DND-41 (cell line): ENCODE data around the gene NAA60.

Source experiments
- ATAC-seq: fragments of 200-7000 bp; cut with Tn5 transposase; 3 replicates; pipeline ENCODE4 v1.9.1; 2021; ENCODE audit warnings: low read depth; ENCODE audit not compliant: insufficient read depth
- DNase-seq: peaks from one replicate; pipeline ENCODE4 v3.0.0-alpha.2; 2020
- H2AFZ ChIP-seq: 2 replicates; pipeline ENCODE4 v1.6.0; 2012; ENCODE audit warnings: low read depth, low read length
- H3K27ac ChIP-seq: 2 replicates; pipeline ENCODE4 v1.5.1; 2012; ENCODE audit warnings: low read length, inconsistent platforms
- H3K27me3 ChIP-seq: fragments of 200-600 bp; sonication (generic); 2 replicates; pipeline ENCODE4 v1.6.0; 2012; ENCODE audit warnings: low read length, mild to moderate bottlenecking, inconsistent platforms; ENCODE audit not compliant: insufficient read depth, poor library complexity
- H3K36me3 ChIP-seq: 2 replicates; pipeline ENCODE4 v1.5.1; 2012; ENCODE audit warnings: low read length, inconsistent platforms; ENCODE audit not compliant: insufficient read depth
- H3K4me1 ChIP-seq: 2 replicates; pipeline ENCODE4 v1.5.1; 2012; ENCODE audit warnings: mild to moderate bottlenecking, low read length; ENCODE audit not compliant: insufficient read depth
- H3K4me2 ChIP-seq: 2 replicates; pipeline ENCODE4 v1.6.0; 2012; ENCODE audit warnings: mild to moderate bottlenecking, moderate library complexity, low read length, inconsistent platforms; ENCODE audit not compliant: insufficient read depth
- H3K4me3 ChIP-seq, 2 experiments: fragments of 200-600 bp in 1 of 2; shearing (Covaris generic) in 1 of 2; 2 replicates each; pipeline ENCODE4 v1.5.1; 2012 to 2016; ENCODE audit warnings: inconsistent platforms in 2 of 2, low read length in 2 of 2, mild to moderate bottlenecking in 2 of 2, low read depth in 1 of 2, moderate library complexity in 1 of 2
- H3K79me2 ChIP-seq: 2 replicates; pipeline ENCODE4 v1.6.0; 2012; ENCODE audit warnings: low read length, inconsistent platforms; ENCODE audit not compliant: insufficient read depth
- H3K9ac ChIP-seq: 2 replicates; pipeline ENCODE4 v1.6.0; 2012; ENCODE audit warnings: low read depth, mild to moderate bottlenecking, inconsistent platforms, low read length, moderate library complexity
- H3K9me3 ChIP-seq: 2 replicates; pipeline ENCODE4 v1.5.1; 2012; ENCODE audit warnings: low read length, moderate library complexity, mild to moderate bottlenecking, inconsistent platforms; ENCODE audit not compliant: insufficient read depth, severe bottlenecking
- H4K20me1 ChIP-seq: 2 replicates; pipeline ENCODE4 v1.6.0; 2012; ENCODE audit warnings: low read length; ENCODE audit not compliant: insufficient read depth
- EZH2 ChIP-seq: IDR thresholded peaks from 3 replicates; pipeline ENCODE4 v1.6.1; 2012; ENCODE audit warnings: borderline replicate concordance, low read depth, mild to moderate bottlenecking, moderate library complexity, low read length, inconsistent platforms; ENCODE audit not compliant: severe bottlenecking
- TF ChIP-seq, protein P1 (sequence below): IDR thresholded peaks from 2 replicates; pipeline ENCODE4 v1.5.1; 2012; ENCODE audit warnings: borderline replicate concordance, low read length, moderate library complexity, mild to moderate bottlenecking; ENCODE audit not compliant: poor library complexity, severe bottlenecking; ENCODE audit errors: extremely low read depth

Gene NAA60

DNA sequence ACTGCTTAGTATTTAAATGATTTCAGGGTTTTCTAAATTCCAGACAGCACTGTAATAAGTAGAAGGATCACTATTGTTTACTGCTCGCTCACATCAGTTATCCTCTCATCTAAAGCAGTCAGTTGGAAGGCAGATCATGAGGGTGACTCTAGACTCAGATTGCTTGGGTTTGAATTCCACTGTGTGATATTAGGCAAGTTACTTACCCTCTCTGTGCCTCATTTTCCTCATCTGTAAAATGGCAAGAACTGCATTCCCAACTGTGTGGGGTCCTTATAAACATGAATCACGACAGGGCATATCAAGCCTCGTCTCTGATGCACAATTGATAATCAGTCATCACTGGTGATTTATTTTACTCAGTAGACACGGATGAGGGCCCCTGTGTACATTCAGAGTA lies 72.4 kb downstream of the NAA60 start:
- Histone ChIP-seq H3K4me3 (no peak overlapping the region), H3K4me1 (no peaks in the 10 kb centered on the region), H3K27me3 (no peaks in the 10 kb centered on the region), H3K9me3 (no peaks in the 10 kb centered on the region), H4K20me1 (0 out of 2 replicates have a peak, but pooled peaks cover 2% of the 10 kb centered on the region), H3K27ac (no peak overlapping the region), H2AFZ (no peak overlapping the region), H3K4me2 (no peak overlapping the region), H3K79me2 (no peaks in the 10 kb centered on the region), H3K36me3 (peaks cover 55% of the 10 kb centered on the region), H3K9ac (no peak overlapping the region)
- TF ChIP-seq, protein P1, sequence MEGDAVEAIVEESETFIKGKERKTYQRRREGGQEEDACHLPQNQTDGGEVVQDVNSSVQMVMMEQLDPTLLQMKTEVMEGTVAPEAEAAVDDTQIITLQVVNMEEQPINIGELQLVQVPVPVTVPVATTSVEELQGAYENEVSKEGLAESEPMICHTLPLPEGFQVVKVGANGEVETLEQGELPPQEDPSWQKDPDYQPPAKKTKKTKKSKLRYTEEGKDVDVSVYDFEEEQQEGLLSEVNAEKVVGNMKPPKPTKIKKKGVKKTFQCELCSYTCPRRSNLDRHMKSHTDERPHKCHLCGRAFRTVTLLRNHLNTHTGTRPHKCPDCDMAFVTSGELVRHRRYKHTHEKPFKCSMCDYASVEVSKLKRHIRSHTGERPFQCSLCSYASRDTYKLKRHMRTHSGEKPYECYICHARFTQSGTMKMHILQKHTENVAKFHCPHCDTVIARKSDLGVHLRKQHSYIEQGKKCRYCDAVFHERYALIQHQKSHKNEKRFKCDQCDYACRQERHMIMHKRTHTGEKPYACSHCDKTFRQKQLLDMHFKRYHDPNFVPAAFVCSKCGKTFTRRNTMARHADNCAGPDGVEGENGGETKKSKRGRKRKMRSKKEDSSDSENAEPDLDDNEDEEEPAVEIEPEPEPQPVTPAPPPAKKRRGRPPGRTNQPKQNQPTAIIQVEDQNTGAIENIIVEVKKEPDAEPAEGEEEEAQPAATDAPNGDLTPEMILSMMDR = no peak
- TF ChIP-seq EZH2 = no peak
- DNase-seq (no peak), ATAC-seq (no peak)

DNA sequence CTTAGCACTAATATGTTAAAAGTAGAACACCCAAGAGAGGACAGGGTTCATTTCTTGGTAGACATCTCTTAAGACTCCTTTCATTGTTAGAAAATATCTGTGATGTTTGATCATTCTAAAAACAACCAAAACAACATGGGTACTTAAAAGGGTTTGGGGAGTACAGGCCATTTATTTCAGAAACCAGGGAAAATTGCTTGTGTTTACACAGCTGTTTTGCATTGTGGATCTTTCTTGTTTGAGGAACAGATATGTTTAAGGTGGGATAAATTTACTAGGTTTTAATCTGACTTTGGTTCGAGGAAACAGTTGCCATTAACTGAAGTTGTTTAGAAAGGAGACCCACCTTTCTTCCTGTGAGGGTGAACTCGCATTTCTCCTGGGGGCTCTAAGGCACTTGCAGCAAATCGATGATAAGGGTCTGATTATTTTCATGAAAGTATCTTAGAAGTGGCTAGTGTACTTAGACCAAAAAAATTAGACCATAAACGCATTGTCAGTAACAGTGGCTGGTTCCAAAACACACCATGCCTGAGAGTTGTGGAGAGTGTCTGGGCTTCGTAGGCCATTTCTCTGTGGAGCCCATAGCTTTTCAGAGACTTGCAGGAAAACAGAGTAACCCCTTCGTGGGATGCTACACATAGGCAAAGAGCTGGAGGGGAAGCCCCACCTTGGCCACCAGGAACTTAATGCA lies 75.0 kb downstream of the NAA60 start:
- TF ChIP-seq, protein P1 = no peak
- TF ChIP-seq EZH2 = no peak
- peaks cover 47% of the 10 kb centered on the region; the same call in 1 of the 2 replicates for H3K36me3 ChIP-seq
- no peak overlapping the region for H3K27ac ChIP-seq
- H3K9ac ChIP-seq = no peak overlapping the region
- H3K4me3 ChIP-seq = no peak overlapping the region
- H3K4me1 ChIP-seq = no peaks in the 10 kb centered on the region
- no peak for ATAC-seq
- H3K79me2 ChIP-seq = no peaks in the 10 kb centered on the region
- H3K9me3 ChIP-seq = no peaks in the 10 kb centered on the region
- no peak for DNase-seq
- no peak overlapping the region for H2AFZ ChIP-seq
- no peak overlapping the region for H3K4me2 ChIP-seq
- H3K27me3 ChIP-seq = no peaks in the 10 kb centered on the region
- 0 out of 2 replicates have a peak, but pooled peaks cover 2% of the 10 kb centered on the region for H4K20me1 ChIP-seq

DNA sequence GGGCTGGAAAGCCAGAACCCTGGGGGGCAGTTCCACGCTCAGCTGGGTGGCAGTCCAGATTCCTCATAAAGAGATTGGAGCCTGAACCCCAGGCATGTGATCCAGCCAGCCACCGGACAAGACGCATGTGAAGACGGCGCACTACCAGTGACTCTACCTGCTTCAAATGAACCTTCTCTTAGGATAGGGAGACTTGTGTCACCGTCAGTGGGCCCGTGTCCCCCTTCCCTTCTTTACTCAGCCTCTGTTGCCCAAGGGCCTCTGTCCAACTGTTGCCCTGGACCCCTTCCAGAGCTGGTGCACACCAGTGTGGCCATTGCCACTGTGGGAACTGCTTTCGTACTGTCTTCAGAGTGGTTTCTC lies 75.5 kb downstream of the NAA60 start:
- no peak overlapping the region for H3K4me3 ChIP-seq
- H3K79me2 ChIP-seq = no peaks in the 10 kb centered on the region
- 0 out of 2 replicates have a peak, but pooled peaks cover 2% of the 10 kb centered on the region for H4K20me1 ChIP-seq
- H3K4me1 ChIP-seq = no peaks in the 10 kb centered on the region
- no peak overlapping the region for H2AFZ ChIP-seq
- no peak overlapping the region for H3K4me2 ChIP-seq
- TF ChIP-seq, protein P1 = no peak
- no peak for TF ChIP-seq EZH2
- ATAC-seq (no peak), DNase-seq (no peak)
- H3K27ac ChIP-seq = no peak overlapping the region
- H3K36me3 ChIP-seq = peaks cover 47% of the 10 kb centered on the region; the same call in 1 of the 2 replicates
- no peaks in the 10 kb centered on the region for H3K9me3 ChIP-seq
- no peak overlapping the region for H3K9ac ChIP-seq
- no peaks in the 10 kb centered on the region for H3K27me3 ChIP-seq
